Progenitor cell of endocrine pancreas (in vitro differentiated cells): ENCODE measurements around the gene EN2. TPM values are rescaled to one million over a fixed set of nuclear protein-coding genes. Genes with fewer than 3 reads are reported as not detected.

Source experiments
- DNase-seq: peaks from one replicate; pipeline ENCODE4 v3.0.0; 2021; ENCODE audit warnings: low spot score; ENCODE audit not compliant: unreplicated experiment
- H3K27ac Mint-ChIP-seq: 2 replicates; pipeline ENCODE4 v1.8.0; 2021; ENCODE audit warnings: mild to moderate bottlenecking, moderate library complexity, mixed read lengths
- H3K27me3 Mint-ChIP-seq: 2 replicates; pipeline ENCODE4 v1.8.0; 2021; ENCODE audit warnings: mixed read lengths
- H3K36me3 Mint-ChIP-seq: 2 replicates; pipeline ENCODE4 v1.8.0; 2022; ENCODE audit warnings: mixed read lengths; ENCODE audit not compliant: insufficient read depth
- H3K4me1 Mint-ChIP-seq: 2 replicates; pipeline ENCODE4 v1.8.0; 2021; ENCODE audit warnings: low read depth, mixed read lengths
- H3K4me3 Mint-ChIP-seq: 2 replicates; pipeline ENCODE4 v1.8.0; 2021; ENCODE audit warnings: low read depth, mild to moderate bottlenecking, moderate library complexity, mixed read lengths
- H3K9me3 Mint-ChIP-seq: 2 replicates; pipeline ENCODE4 v1.8.0; 2021; ENCODE audit warnings: low read depth, mixed read lengths
- CTCF ChIP-seq: fragments of 200-600 bp; sonication (generic); IDR thresholded peaks from one replicate; pipeline ENCODE4 v1.5.0; 2021; ENCODE audit warnings: antibody characterized with exemption, mild to moderate bottlenecking; ENCODE audit not compliant: unreplicated experiment
- total RNA-seq: library from RNA; stranded (reverse); gene quantifications from 2 replicates; pipeline ENCODE4 v1.2.1, GENCODE V29; 2021

Gene EN2
- total RNA-seq, 1 donor from 2014 or later, result not detected

GRCh38 chr7:155459700-155460461 is 2.0 kb downstream of the EN2 start:
- no peak for TF ChIP-seq CTCF
- Mint-ChIP-seq H3K27me3 (peaks cover 85% of the 10 kb centered on the region), H3K36me3 (no peaks in the 10 kb centered on the region)

GRCh38 chr7:155460926-155461613 is 3.1 kb downstream of the EN2 start:
- H3K4me3 Mint-ChIP-seq, result no peak overlapping the region
- H3K36me3 Mint-ChIP-seq, result no peaks in the 10 kb centered on the region
- no peak for DNase-seq
- H3K4me1 Mint-ChIP-seq, result peaks cover 5% of the 10 kb centered on the region
- H3K27me3 Mint-ChIP-seq, result peaks cover 85% of the 10 kb centered on the region
- H3K9me3 Mint-ChIP-seq, result no peaks in the 10 kb centered on the region
- H3K27ac Mint-ChIP-seq, result no peak overlapping the region
- no peak for TF ChIP-seq CTCF

More at GRCh38 chr7:155459700-155460461, 2.0 kb downstream of the EN2 start:
- Mint-ChIP-seq H3K27ac (no peak overlapping the region), H3K9me3 (no peaks in the 10 kb centered on the region), H3K4me1 (peaks cover 5% of the 10 kb centered on the region), H3K4me3 (no peak overlapping the region)
- no peak for DNase-seq

GRCh38 chr7:155461631-155462030 is 3.7 kb downstream of the EN2 start:
- Mint-ChIP-seq H3K4me1 (peaks cover 5% of the 10 kb centered on the region), H3K27me3 (peaks cover 83% of the 10 kb centered on the region), H3K36me3 (no peaks in the 10 kb centered on the region), H3K4me3 (no peak overlapping the region), H3K9me3 (no peaks in the 10 kb centered on the region), H3K27ac (no peak overlapping the region)
- no peak for DNase-seq
- TF ChIP-seq CTCF, result no peak

- Mint-ChIP-seq H3K27me3 (peaks cover 82% of the 10 kb centered on the region), H3K4me1 (peaks cover 6% of the 10 kb centered on the region), H3K9me3 (no peaks in the 10 kb centered on the region), H3K4me3 (no peak overlapping the region), H3K36me3 (no peaks in the 10 kb centered on the region), H3K27ac (no peak overlapping the region)
- no peak for DNase-seq
- TF ChIP-seq CTCF, result no peak
These were observed 4.3 kb downstream of the EN2 start for GRCh38 chr7:155462163-155462735.

GRCh38 chr7:155463114-155463811 is 5.3 kb downstream of the EN2 start:
- Mint-ChIP-seq H3K27ac (no peak overlapping the region), H3K4me3 (no peak overlapping the region), H3K27me3 (peaks cover 85% of the 10 kb centered on the region), H3K9me3 (no peaks in the 10 kb centered on the region), H3K4me1 (peaks cover 6% of the 10 kb centered on the region), H3K36me3 (no peaks in the 10 kb centered on the region)
- no peak for DNase-seq
- TF ChIP-seq CTCF, result no peak
